NCI-H146 (cell line): ENCODE measurements around the gene ADSS1.

Source experiments
- DNase-seq: peaks from one replicate; lab custom pipeline; 2025; lab: John Stamatoyannopoulos, UW

The ADSS1 gene

GRCh38 chr14:104723651-104724406, at the start of gene ADSS1:
Gene ADSS1, plus strand, starts transcription at chr14:104724229. Its CDS starts 42 bp downstream, at chr14:104724271.
- peak; percentile 79 for DNase-seq

- DNase-seq, result no peak
These were observed 48.6 kb upstream of the ADSS1 start for GRCh38 chr14:104675447-104675846.

GRCh38 chr14:104676130-104676693, 47.8 kb upstream of the ADSS1 start:
- DNase-seq, result no peak

- no peak for DNase-seq
These were observed 47.1 kb upstream of the ADSS1 start for GRCh38 chr14:104676694-104677511.

- DNase-seq, result peak; percentile 89
These were observed 46.3 kb upstream of the ADSS1 start for GRCh38 chr14:104677512-104678332.

- peak; percentile 59 for DNase-seq
These were observed 45.7 kb upstream of the ADSS1 start for GRCh38 chr14:104678346-104678745.

GRCh38 chr14:104678901-104679705, 44.9 kb upstream of the ADSS1 start:
- DNase-seq, result no peak

- DNase-seq, result no peak
These were observed 43.8 kb upstream of the ADSS1 start for GRCh38 chr14:104680056-104680805.

- no peak for DNase-seq
These were observed 43.0 kb upstream of the ADSS1 start for GRCh38 chr14:104680806-104681688.

GRCh38 chr14:104681689-104682074, 42.3 kb upstream of the ADSS1 start:
- DNase-seq, result no peak

GRCh38 chr14:104682107-104682593, 41.9 kb upstream of the ADSS1 start:
- no peak for DNase-seq

- DNase-seq, result no peak
These were observed 40.2 kb upstream of the ADSS1 start for GRCh38 chr14:104683653-104684448.

GRCh38 chr14:104684449-104684821, 39.6 kb upstream of the ADSS1 start:
- no peak for DNase-seq

- no peak for DNase-seq
These were observed 38.6 kb upstream of the ADSS1 start for GRCh38 chr14:104685216-104685997.

- DNase-seq, result no peak
These were observed 37.9 kb upstream of the ADSS1 start for GRCh38 chr14:104685998-104686610.

- no peak for DNase-seq
These were observed 37.2 kb upstream of the ADSS1 start for GRCh38 chr14:104686624-104687517.
